ENCODE results near the gene PNRC1. TPM values are rescaled to one million over a fixed set of nuclear protein-coding genes. Genes with fewer than 3 reads are reported as not detected.

The PNRC1 gene
- polyA plus RNA-seq, 1 donor from 2014 or later = 22.2 TPM

GRCh38 chr6:89034586-89035251, 45.8 kb upstream of the PNRC1 start:
- H3K4me3 ChIP-seq (ENCODE audit: low read length) = no peak overlapping the region
- H3F3A ChIP-seq (ENCODE audit: insufficient read depth, low read length, poor library complexity, severe bottlenecking) = no peaks in the 10 kb centered on the region
- no peak for TF ChIP-seq RAD21 (conservative IDR thresholded peaks at IDR 0.05)
- no peak for TF ChIP-seq MXI1 (conservative IDR thresholded peaks at IDR 0.05; ENCODE audit: poor library complexity, severe bottlenecking)
- no peak for TF ChIP-seq POLR2AphosphoS5 (IDR thresholded peaks at IDR 0.05)
- TF ChIP-seq CTCF (IDR thresholded peaks at IDR 0.05; ENCODE audit: poor library complexity, severe bottlenecking) = no peak
- no peak for TF ChIP-seq EP300 (conservative IDR thresholded peaks at IDR 0.05; ENCODE audit: poor library complexity, severe bottlenecking)
- TF ChIP-seq TAF1 (IDR thresholded peaks at IDR 0.05; ENCODE audit: low read depth) = no peak
- TF ChIP-seq REST (IDR thresholded peaks at IDR 0.05; ENCODE audit: borderline replicate concordance) = no peak
- no peaks in the 10 kb centered on the region for H3K9me3 ChIP-seq (ENCODE audit: low read length)
- no peaks in the 10 kb centered on the region for H3K9me2 ChIP-seq (ENCODE audit: insufficient read depth, low read length)
- no peak overlapping the region for H3K9ac ChIP-seq (ENCODE audit: low read length)
- no peaks in the 10 kb centered on the region for H3K36me3 ChIP-seq (ENCODE audit: insufficient read depth, low read length)
- H3K27me3 ChIP-seq (ENCODE audit: insufficient read depth, low read depth, low read length) = no peaks in the 10 kb centered on the region
- H3K79me2 ChIP-seq (replicated peaks; ENCODE audit: insufficient read depth, low read length) = no peaks in the 10 kb centered on the region
- H3K27ac ChIP-seq (ENCODE audit: low read length) = no peak overlapping the region
- no peak overlapping the region for H3K4me2 ChIP-seq (ENCODE audit: low read length)
- H4K20me1 ChIP-seq (ENCODE audit: insufficient read depth) = no peaks in the 10 kb centered on the region
- H2AFZ ChIP-seq (ENCODE audit: low read depth, low read length) = no peak overlapping the region

GRCh38 chr6:89035252-89036101, 45.1 kb upstream of the PNRC1 start:
- Histone ChIP-seq H3K79me2 (replicated peaks; ENCODE audit: insufficient read depth, low read length) (no peaks in the 10 kb centered on the region), H3K9me2 (ENCODE audit: insufficient read depth, low read length) (no peaks in the 10 kb centered on the region), H3K27ac (ENCODE audit: low read length) (no peak overlapping the region), H3K36me3 (ENCODE audit: insufficient read depth, low read length) (no peaks in the 10 kb centered on the region), H3K4me2 (ENCODE audit: low read length) (no peak overlapping the region), H3K27me3 (ENCODE audit: insufficient read depth, low read depth, low read length) (no peaks in the 10 kb centered on the region), H4K20me1 (ENCODE audit: insufficient read depth) (no peaks in the 10 kb centered on the region), H3K9ac (ENCODE audit: low read length) (no peak overlapping the region), H3K9me3 (ENCODE audit: low read length) (no peaks in the 10 kb centered on the region), H2AFZ (ENCODE audit: low read depth, low read length) (no peak overlapping the region), H3F3A (ENCODE audit: insufficient read depth, low read length, poor library complexity, severe bottlenecking) (no peaks in the 10 kb centered on the region), H3K4me3 (ENCODE audit: low read length) (no peak overlapping the region)
- TF ChIP-seq REST (IDR thresholded peaks at IDR 0.05; ENCODE audit: borderline replicate concordance) (no peak), TAF1 (IDR thresholded peaks at IDR 0.05; ENCODE audit: low read depth) (no peak), MXI1 (conservative IDR thresholded peaks at IDR 0.05; ENCODE audit: poor library complexity, severe bottlenecking) (no peak), EP300 (conservative IDR thresholded peaks at IDR 0.05; ENCODE audit: poor library complexity, severe bottlenecking) (no peak), CTCF (IDR thresholded peaks at IDR 0.05; ENCODE audit: poor library complexity, severe bottlenecking) (no peak), SMC3 (conservative IDR thresholded peaks at IDR 0.05; ENCODE audit: poor library complexity) (no peak), RAD21 (conservative IDR thresholded peaks at IDR 0.05) (no peak), POLR2AphosphoS5 (IDR thresholded peaks at IDR 0.05) (no peak), EZH2 (IDR thresholded peaks at IDR 0.05; ENCODE audit: borderline replicate concordance, insufficient read depth, low read length, poor library complexity, severe bottlenecking) (no peak)
